SKM-1 treated with dmso at 0.1 percent for 144 hours (cell line): ENCODE data around the gene EXT2.

Experiments
- DNase-seq: peaks from one replicate; lab custom pipeline; 2025; ENCODE audit not compliant: unreplicated experiment; lab: John Stamatoyannopoulos, UW

The EXT2 gene

GRCh38 chr11:44235765-44236201, 140.3 kb downstream of the EXT2 start:
- DNase-seq = no peak

GRCh38 chr11:44236296-44236695, 140.8 kb downstream of the EXT2 start:
- no peak for DNase-seq

GRCh38 chr11:44237156-44237555, 141.7 kb downstream of the EXT2 start:
- DNase-seq = no peak

- no peak for DNase-seq
Measured at GRCh38 chr11:44241851-44242250, 146.4 kb downstream of the EXT2 start.

GRCh38 chr11:44243086-44243485, 147.6 kb downstream of the EXT2 start:
- DNase-seq = no peak

- no peak for DNase-seq
Measured at GRCh38 chr11:44243595-44244343, 148.3 kb downstream of the EXT2 start.

- no peak for DNase-seq
Measured at GRCh38 chr11:44244639-44245310, 149.3 kb downstream of the EXT2 start.

DNA sequence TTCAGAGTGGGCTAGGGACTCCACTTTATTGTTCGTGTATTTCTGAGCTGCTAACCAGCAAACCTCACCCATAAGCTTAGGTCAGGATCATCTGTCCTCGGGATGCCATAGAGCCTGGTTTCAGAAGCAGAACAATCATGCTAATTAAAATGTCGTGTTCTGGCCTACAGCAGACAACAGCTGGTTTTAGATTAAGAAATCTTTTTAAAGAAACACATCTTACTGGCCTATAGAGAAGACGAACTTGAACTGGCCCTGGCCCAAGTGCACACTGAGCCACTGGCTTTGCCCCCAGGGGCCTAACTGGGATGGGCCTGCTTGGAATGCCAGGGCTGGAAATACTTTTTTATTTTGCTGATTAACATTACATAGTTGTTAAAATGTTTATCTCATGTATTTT, 151.2 kb downstream of the EXT2 start:
- DNase-seq = no peak

GRCh38 chr11:44247508-44247907, 152.0 kb downstream of the EXT2 start:
- DNase-seq = no peak

DNA sequence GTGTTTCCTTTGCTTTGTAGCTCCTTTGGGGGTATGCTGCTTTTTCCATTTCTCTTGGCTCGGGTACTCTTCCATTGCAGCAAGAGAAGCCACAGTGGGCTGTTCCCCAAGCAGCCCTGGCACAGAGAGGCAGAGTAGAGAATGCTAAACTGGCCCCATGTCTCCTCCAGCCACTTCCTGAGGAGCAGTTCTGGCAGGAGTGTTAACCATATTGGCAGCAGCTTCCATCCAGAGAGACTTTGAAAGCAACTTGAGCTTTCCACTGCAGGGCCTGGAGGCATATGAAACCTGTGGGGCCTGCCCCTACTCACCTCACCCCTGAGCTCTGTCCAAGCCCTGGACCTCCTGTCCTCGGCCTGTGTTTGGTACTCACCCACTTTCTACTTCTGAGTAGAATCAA, 152.6 kb downstream of the EXT2 start:
- no peak for DNase-seq

DNA sequence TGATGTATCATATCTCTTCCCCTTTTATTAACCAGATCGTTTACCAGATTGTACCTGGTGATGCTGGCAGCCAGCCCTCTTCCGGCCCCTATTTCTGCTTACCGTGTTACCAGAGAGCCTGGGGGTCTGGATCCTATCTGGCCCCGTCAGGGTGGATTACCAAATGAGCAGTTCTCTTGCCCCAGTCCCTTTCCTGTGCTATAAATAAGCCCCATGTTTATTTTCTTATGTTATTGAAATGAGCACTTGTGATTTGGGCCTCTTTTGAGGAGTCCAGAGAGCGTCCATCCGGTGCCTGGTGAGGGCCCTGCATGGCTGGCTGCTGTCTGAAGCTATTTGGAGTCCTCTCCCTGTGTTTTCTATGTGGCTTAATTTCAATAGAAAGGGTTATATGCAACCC, 154.9 kb downstream of the EXT2 start:
- no peak for DNase-seq

DNA sequence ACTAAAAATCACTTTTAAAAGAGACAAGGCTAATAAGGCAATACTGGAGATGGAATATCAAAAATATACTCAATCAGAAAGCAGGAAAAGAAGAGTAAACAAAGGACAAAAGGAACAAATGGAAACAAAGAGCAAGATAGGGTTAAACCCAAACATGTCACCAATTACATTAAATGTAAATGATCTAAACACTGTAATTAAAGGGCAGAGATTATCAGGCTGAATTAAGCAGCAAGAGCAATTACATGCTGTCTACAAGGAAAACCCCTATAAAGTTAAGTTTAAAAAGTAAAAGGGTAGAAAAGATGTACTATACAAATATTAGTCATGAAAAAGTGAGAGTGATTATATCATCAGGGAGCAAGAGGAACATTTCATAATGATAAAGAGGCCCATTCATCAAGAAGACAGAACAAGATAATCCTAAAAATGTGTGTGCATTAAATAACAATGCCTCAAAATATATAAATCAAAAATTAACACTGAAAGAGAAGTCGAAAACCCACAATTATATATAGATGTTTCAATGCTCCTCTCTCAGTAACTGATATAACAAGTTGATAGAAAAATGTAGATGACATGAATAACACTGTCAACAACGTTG, 157.6 kb downstream of the EXT2 start:
- DNase-seq = no peak

DNA sequence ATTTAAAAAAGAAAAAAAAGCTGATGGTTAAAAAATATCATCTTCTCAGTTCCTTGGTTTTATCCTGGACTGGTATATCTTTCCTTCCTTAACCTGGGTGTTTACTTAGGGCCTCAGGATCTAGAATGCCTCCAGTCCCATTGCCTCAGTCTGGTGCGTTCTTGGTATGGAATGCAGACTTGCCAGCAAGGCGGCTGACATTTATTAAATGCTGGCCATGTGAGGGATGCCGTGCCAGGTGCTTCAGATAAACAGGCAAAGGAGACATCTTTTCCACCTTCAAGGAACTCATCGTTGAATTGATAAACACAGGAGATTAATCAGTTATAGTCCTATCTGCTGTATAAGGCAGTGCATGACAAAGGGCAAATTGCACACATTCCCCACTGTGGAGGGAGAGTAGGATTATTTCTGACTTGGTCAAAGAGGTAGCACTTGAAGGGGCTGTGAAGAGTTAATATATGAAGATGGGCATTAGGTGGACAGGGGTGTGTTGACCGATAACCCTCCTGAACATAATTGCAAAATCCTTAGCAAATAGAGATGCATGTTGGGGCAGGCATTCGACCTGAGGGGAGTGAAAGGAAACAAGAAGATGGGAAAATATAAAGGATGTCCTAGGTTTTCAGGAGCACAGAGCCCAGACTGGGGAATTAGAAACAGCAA, 160.1 kb downstream of the EXT2 start:
- DNase-seq = no peak

- DNase-seq = no peak
Measured at GRCh38 chr11:44256673-44257291, 161.3 kb downstream of the EXT2 start.

DNA sequence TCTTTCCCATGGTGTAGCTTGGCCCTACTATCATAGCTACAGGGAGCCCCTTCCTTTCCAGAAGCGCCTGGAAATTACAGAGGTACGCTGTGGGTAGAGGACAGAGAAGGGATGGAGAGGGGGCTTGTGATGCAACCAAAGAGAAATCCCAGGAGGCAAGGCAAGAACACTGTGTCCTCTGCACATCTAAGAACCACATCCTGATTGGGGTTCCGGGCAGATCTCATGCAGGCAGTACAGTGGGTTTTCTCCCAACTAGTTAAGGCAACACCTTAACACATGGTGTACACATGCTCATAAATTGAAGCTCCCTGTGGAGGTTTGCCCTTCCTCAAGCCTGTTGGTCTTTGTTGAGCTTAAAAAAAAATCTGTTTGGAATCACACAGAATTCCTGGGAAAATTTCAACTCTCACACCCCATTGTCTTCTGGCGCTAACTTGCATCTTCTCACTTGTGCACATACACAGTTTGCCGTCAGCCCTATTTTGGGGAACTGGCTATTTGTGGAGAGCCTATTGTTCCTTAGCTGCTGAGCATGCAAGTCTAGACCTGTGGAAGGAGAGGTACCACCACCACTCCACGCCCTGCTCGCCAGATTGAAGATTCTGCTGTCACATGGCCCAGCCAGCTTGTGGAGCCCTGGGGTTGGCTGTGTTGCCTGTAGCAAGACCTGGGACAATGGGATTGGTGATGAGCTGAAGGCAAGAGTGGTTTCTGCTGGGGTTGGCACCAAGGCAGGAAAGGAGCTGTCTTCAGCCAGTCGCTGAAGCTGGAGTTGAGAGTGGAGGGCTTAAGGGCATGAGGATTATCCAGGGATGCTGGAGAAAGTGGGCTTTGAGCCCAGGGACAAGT, 162.1 kb downstream of the EXT2 start:
- DNase-seq = no peak

- no peak for DNase-seq
Measured at GRCh38 chr11:44258190-44258489, 162.7 kb downstream of the EXT2 start.

DNA sequence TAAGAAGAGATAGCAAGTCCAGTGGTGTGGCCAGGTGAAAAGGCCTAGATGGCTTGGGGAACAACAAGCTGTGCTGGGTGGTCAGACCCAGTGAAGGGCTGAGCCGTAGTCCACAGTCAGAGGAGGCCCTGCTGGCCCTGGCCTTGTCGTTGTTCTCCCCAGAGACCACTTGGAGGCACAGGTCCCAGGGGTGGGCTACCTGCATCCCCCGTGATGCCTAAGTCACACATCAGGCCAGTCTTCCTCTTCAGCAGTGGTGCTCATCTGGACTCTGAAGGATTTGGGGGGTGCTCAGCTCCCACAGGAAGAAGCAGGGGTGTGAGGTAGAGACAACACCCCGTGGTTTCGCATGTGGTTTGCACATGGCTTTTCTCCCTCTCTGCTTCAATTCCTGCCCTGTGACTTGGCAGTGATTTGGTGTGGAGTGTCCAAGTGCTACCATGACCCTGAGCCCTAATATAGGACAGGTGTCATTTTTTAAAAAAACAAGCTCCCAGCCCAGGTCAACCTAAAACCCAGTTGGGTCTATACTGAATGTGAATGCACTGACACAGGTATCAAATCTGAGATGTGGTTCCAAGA, 163.5 kb downstream of the EXT2 start:
- DNase-seq = no peak

- DNase-seq = no peak
Measured at GRCh38 chr11:44260081-44260480, 164.6 kb downstream of the EXT2 start.

- DNase-seq = no peak
Measured at GRCh38 chr11:44261800-44262591, 166.5 kb downstream of the EXT2 start.
